ENCODE results near the gene PFN4. TPM values are rescaled to one million over a fixed set of nuclear protein-coding genes. Genes with fewer than 3 reads are reported as not detected.

Gene PFN4
- total and polyA plus RNA-seq, 2 experiments from 2014 or later, result 0.28 TPM; not detected in 1

DNA sequence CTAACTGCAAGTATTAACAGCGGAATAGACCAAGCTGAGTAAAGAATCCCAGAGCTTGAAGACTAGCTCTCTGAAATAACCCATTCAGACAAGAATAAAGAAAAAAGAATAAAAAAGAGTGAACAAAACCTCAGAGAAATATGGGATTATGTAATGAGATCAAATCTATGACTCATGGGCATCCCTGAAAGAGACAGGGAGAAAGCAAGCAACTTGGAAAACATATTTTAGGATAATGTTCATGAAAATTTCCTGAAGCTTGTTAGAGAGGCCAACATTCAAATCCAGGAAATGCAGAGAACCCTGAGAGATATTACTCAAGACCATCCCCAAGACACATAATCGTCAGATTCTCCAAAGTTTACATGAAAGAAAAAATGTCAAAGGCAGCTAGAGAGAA, 17.3 kb downstream of the PFN4 start (continued):
- TF ChIP-seq ZNF462 (CRISPR knock-in tag; IDR thresholded peaks at IDR 0.05), result no peak
- no peak for TF ChIP-seq JUNB (IDR thresholded peaks at IDR 0.05; ENCODE audit: unreplicated experiment)
- TF ChIP-seq ETS1 (IDR thresholded peaks at IDR 0.05), result no peak
- no peak for TF ChIP-seq EZH2phosphoT487 (IDR thresholded peaks at IDR 0.05; ENCODE audit: unreplicated experiment)

- Histone ChIP-seq H2AFZ (no peak overlapping the region), H4K20me1 (replicated peaks; ENCODE audit: insufficient read depth) (no peaks in the 10 kb centered on the region), H3K27ac (ENCODE audit: low read depth) (no peak overlapping the region), H3F3A (replicated peaks; ENCODE audit: low read depth) (no peaks in the 10 kb centered on the region), H3K79me2 (replicated peaks; ENCODE audit: insufficient read depth) (no peaks in the 10 kb centered on the region), H3K27me3 (ENCODE audit: insufficient read depth) (no peaks in the 10 kb centered on the region), H3K36me3 (ENCODE audit: insufficient read depth) (no peaks in the 10 kb centered on the region), H3K9me2 (ENCODE audit: insufficient read depth) (no peaks in the 10 kb centered on the region), H3K4me2 (no peak overlapping the region), H3K4me1 (ENCODE audit: insufficient read depth) (no peaks in the 10 kb centered on the region), H3K4me3 (no peak overlapping the region)
- no peak for ATAC-seq
- Mint-ChIP-seq H3K27ac (no peak overlapping the region), H3K4me3 (no peak overlapping the region), H3K36me3 (ENCODE audit: low read depth) (no peaks in the 10 kb centered on the region), H3K9me3 (no peaks in the 10 kb centered on the region; the same call in 1 of the 3 replicates), H3K4me1 (no peaks in the 10 kb centered on the region; the same call in 2 of the 3 replicates), H3K27me3 (ENCODE audit: insufficient read depth, low read depth, poor library complexity) (peaks cover 4% of the 10 kb centered on the region)
- no peak for DNase-seq (ENCODE audit: low spot score)
- no peak for TF ChIP-seq EZH2phosphoT487 (IDR thresholded peaks at IDR 0.05; ENCODE audit: unreplicated experiment)
- TF ChIP-seq POLR2AphosphoS5 (IDR thresholded peaks at IDR 0.05; ENCODE audit: low read depth), result no peak
- no peak for TF ChIP-seq STAT1 (IDR thresholded peaks at IDR 0.05; ENCODE audit: unreplicated experiment)
- TF ChIP-seq EZH2 (IDR thresholded peaks at IDR 0.05; ENCODE audit: low read depth, unreplicated experiment), result no peak
- no peak for TF ChIP-seq ZNF331 (CRISPR knock-in tag; IDR thresholded peaks at IDR 0.05; ENCODE audit: low read depth)
- no peak for TF ChIP-seq CREB1 (CRISPR knock-in tag; IDR thresholded peaks at IDR 0.05; ENCODE audit: low read depth)
- TF ChIP-seq NANOG (IDR thresholded peaks at IDR 0.05; ENCODE audit: borderline replicate concordance), result no peak
- TF ChIP-seq ZNF114 (CRISPR knock-in tag; IDR thresholded peaks at IDR 0.05), result no peak
- no peak for TF ChIP-seq ETS1 (IDR thresholded peaks at IDR 0.05)
- TF ChIP-seq REST (IDR thresholded peaks at IDR 0.05; ENCODE audit: unreplicated experiment), result no peak
- no peak for TF ChIP-seq JUNB (IDR thresholded peaks at IDR 0.05; ENCODE audit: unreplicated experiment)
Observed at GRCh38 chr2:24104906-24105305, 18.2 kb downstream of the PFN4 start.

All from GM23338 (cell line).